ENCODE results near the gene LYG1. TPM values are rescaled to one million over a fixed set of nuclear protein-coding genes. Genes with fewer than 3 reads are reported as not detected.

Gene LYG1
- total and polyA plus RNA-seq, 9 of the 15 experiments (the other 6 are each of a cell fraction or from before 2014, with no cell fraction given), result 0.64 to 2.6 (median 1.2) TPM

GRCh38 chr2:99335911-99336803 is 35.2 kb upstream of the LYG1 start, which contains the start of gene TXNDC9 (continued):
- TF ChIP-seq ZBTB1 (CRISPR knock-in tag; IDR thresholded peaks at IDR 0.05; ENCODE audit: borderline replicate concordance, low read depth), result 0 out of 2 replicates have a peak, but pooled peaks have one; percentile 70
- TF ChIP-seq SIN3A (IDR thresholded peaks at IDR 0.05; ENCODE audit: borderline replicate concordance in 2 of 2, control insufficient read depth in 1 of 2, low read depth in 2 of 2, low read length in 2 of 2), result peak; percentile 51 to 55; a peak in 2 of 4 replicates
- TF ChIP-seq CTBP1 (IDR thresholded peaks at IDR 0.05; ENCODE audit: borderline replicate concordance), result peak; percentile 77
- TF ChIP-seq ZNF347 (CRISPR knock-in tag; IDR thresholded peaks at IDR 0.05; ENCODE audit: low read depth), result no peak
- TF ChIP-seq NR1H2 (CRISPR knock-in tag; IDR thresholded peaks at IDR 0.05), result 0 out of 2 replicates have a peak, but pooled peaks have one; percentile 41
- TF ChIP-seq, protein P1, sequence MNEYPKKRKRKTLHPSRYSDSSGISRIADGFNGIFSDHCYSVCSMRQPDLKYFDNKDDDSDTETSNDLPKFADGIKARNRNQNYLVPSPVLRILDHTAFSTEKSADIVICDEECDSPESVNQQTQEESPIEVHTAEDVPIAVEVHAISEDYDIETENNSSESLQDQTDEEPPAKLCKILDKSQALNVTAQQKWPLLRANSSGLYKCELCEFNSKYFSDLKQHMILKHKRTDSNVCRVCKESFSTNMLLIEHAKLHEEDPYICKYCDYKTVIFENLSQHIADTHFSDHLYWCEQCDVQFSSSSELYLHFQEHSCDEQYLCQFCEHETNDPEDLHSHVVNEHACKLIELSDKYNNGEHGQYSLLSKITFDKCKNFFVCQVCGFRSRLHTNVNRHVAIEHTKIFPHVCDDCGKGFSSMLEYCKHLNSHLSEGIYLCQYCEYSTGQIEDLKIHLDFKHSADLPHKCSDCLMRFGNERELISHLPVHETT (CRISPR knock-in tag; conservative IDR thresholded peaks at IDR 0.05 in 1 of 2, IDR thresholded peaks at IDR 0.05 in 1 of 2), result peak in 1 of 2 experiments; percentile 54; a peak in 1 of 4 replicates
- TF ChIP-seq MAZ (CRISPR knock-in tag; conservative IDR thresholded peaks at IDR 0.05 in 1 of 2, IDR thresholded peaks at IDR 0.05 in 1 of 2), result peak; percentile 27 to 65; a peak in 2 of 4 replicates
- peak; percentile 88 for TF ChIP-seq MYC (IDR thresholded peaks at IDR 0.05; ENCODE audit: low read depth, low read length)
- no peak for TF ChIP-seq MYC (CRISPR knock-in tag; IDR thresholded peaks at IDR 0.05; ENCODE audit: borderline replicate concordance, low read depth)
- no peak for TF ChIP-seq FOXJ2 (tag; IDR thresholded peaks at IDR 0.05)
- peak; percentile 96 for TF ChIP-seq ZBTB40 (IDR thresholded peaks at IDR 0.05)
- TF ChIP-seq ZBTB40 (CRISPR knock-in tag; IDR thresholded peaks at IDR 0.05), result no peak
- no peak for TF ChIP-seq ZKSCAN8 (CRISPR knock-in tag; IDR thresholded peaks at IDR 0.05)
- peak; percentile 63; the same call in 1 of the 2 replicates for TF ChIP-seq SAFB (IDR thresholded peaks at IDR 0.05; ENCODE audit: borderline replicate concordance, low read depth, low read length)
- TF ChIP-seq SMC3 (conservative IDR thresholded peaks at IDR 0.05; ENCODE audit: insufficient read depth, low read depth, low read length), result no peak
- no peak for TF ChIP-seq KLF16 (IDR thresholded peaks at IDR 0.05)
